Epithelial cell of proximal tubule (primary cell): ENCODE measurements around the gene FOXP4. TPM values are rescaled to one million over a fixed set of nuclear protein-coding genes. Genes with fewer than 3 reads are reported as not detected.

ENCODE experiments used
- DNase-seq: peaks from one replicate; pipeline ENCODE4 v3.0.0-alpha.2; 2011; ENCODE audit warnings: low read depth
- H3K4me3 ChIP-seq: 2 replicates; pipeline ENCODE4 v1.5.1; 2011; ENCODE audit warnings: low read depth, mild to moderate bottlenecking, low read length
- CTCF ChIP-seq: conservative IDR thresholded peaks from 2 replicates; pipeline ENCODE4 v1.5.1; 2012; ENCODE audit warnings: low read depth, mild to moderate bottlenecking, low read length
- total RNA-seq: library from RNA; depleted of rRNA; stranded (reverse); fragments of >200 nt; gene quantifications from 2 replicates; pipeline ENCODE4 v1.2.3, GENCODE V29; 2015

Gene FOXP4
- total RNA-seq, 1 donor from 2014 or later: 7.5 TPM

- no peak for DNase-seq
- no peak for TF ChIP-seq CTCF
- H3K4me3 ChIP-seq: no peak overlapping the region
These were observed 5.7 kb downstream of the FOXP4 start for GRCh38 chr6:41551857-41552256.

- no peak for TF ChIP-seq CTCF
These were observed 6.5 kb downstream of the FOXP4 start for GRCh38 chr6:41552723-41553122.

GRCh38 chr6:41553405-41553999 lies 7.3 kb downstream of the FOXP4 start:
- no peak for TF ChIP-seq CTCF
- no peak overlapping the region for H3K4me3 ChIP-seq
- no peak for DNase-seq

More at GRCh38 chr6:41552723-41553122, 6.5 kb downstream of the FOXP4 start:
- H3K4me3 ChIP-seq: no peak overlapping the region
- DNase-seq: no peak

GRCh38 chr6:41555326-41556300 lies 9.4 kb downstream of the FOXP4 start:
- TF ChIP-seq CTCF: no peak
- no peak overlapping the region for H3K4me3 ChIP-seq
- DNase-seq: no peak

DNA sequence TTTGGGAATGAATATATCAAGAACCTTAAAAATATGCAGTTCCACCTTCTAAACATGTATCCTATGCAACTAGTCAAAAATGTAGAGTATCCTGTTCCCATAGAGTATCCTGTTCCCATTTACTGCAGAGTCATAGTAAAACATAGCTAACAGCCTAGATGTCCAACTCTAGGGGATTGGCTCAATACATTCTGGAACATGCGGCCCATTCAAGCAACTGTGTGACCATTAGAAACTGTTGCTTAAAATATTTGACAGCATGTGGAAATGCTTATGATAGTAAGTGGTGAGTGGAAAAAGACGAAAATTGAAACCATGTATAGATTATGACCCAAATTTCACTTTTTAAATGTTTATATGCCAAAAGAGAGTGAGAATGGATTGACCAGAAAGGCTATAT lies 11.2 kb downstream of the FOXP4 start:
- no peak for DNase-seq

DNA sequence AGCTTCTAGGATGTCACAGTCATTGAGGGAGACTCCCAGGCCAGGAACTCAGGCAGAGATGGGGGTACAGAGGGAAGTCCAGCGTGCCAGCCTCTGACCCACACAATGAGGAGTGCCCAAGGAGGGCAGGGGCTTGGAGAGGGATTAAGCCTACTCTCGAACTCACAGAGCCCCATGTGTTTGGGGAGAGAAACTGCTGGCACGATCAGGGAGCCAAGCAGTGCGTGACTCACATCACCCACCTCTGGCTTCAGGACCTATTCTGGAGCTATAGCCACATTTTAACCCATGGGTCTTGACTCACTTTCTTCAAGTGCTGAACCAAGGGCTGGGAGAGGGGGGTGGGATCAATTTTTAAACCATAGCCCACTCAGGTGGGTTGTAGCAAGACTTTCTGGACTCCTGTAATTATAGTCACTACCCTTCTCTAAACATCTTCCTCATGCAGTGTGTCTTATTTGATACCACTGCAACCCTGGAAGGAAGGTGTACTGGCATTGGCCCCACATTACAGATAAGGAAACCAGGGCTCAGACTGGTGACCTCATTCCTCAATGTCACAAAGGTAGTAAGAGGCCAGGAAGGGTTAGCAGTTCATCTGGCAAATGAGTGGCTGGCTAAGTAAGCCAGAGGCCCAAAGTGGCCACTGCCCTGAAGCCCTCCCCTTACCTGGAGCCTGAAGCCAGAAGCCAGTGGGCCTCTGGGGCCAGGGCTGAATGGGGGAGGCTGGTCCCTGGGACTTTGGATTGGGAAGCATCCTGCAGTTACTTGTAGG lies 12.0 kb downstream of the FOXP4 start:
- TF ChIP-seq CTCF: no peak
- no peak for DNase-seq
- no peak overlapping the region for H3K4me3 ChIP-seq

More for the DNA sequence above, 11.2 kb downstream of the FOXP4 start:
- no peak for TF ChIP-seq CTCF
- H3K4me3 ChIP-seq: no peak overlapping the region
